Muscle layer of colon (tissue), 2 donors: ENCODE data around the gene LCE2B.

Experiments
- H3K27ac ChIP-seq: one replicate; pipeline ENCODE4 v1.7.0; 2013; ENCODE audit warnings: low read depth, mild to moderate bottlenecking, low read length, moderate library complexity
- H3K27me3 ChIP-seq, 2 donors: one replicate each; pipeline ENCODE4 v1.7.0; 2013; ENCODE audit warnings: low read length in 2 of 2, mild to moderate bottlenecking in 2 of 2; ENCODE audit not compliant: insufficient read depth in 2 of 2, control insufficient read depth in 1 of 2
- H3K36me3 ChIP-seq: one replicate; pipeline ENCODE4 v1.7.0; 2013; ENCODE audit warnings: mild to moderate bottlenecking, low read length; ENCODE audit not compliant: insufficient read depth
- H3K4me1 ChIP-seq: one replicate; pipeline ENCODE4 v1.7.0; 2013; ENCODE audit warnings: mild to moderate bottlenecking, low read length; ENCODE audit not compliant: insufficient read depth
- H3K4me3 ChIP-seq, 2 donors: one replicate each; pipeline ENCODE4 v1.7.0; 2013; ENCODE audit warnings: low read length in 2 of 2, low read depth in 1 of 2, mild to moderate bottlenecking in 1 of 2, moderate library complexity in 1 of 2
- H3K9ac ChIP-seq: one replicate; pipeline ENCODE4 v1.7.0; 2013; ENCODE audit warnings: low read length
- H3K9me3 ChIP-seq: one replicate; pipeline ENCODE4 v1.7.0; 2013; ENCODE audit warnings: mild to moderate bottlenecking, low read length
- donor health status: abdominal sarcoma.
- donor health status: Adenocarcinoma of cecum.

LCE2B gene

DNA sequence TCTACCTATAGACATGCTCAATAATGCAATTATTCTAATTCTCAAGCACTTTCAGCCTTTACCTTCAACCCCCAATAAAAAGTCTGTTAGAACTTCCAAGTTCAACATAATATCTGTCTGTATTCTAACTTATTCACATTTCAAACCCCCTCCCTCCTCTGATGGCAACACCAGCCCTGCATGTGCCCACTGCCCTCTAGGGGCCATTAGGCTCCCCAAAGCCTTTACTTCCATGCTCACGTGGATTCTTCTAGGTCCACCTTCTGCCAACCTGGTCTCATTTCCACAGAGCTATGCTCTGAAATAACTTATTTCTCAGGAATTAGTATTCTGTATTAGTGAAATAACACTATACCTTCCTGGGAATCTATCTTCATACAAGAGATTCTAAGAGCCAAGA lies 49.7 kb downstream of the LCE2B start:
- H3K27me3 ChIP-seq, result no peaks in the 10 kb centered on the region
- H3K4me1 ChIP-seq, result no peaks in the 10 kb centered on the region
- no peaks in the 10 kb centered on the region for H3K36me3 ChIP-seq
- H3K9ac ChIP-seq, result no peak overlapping the region
- no peak overlapping the region for H3K4me3 ChIP-seq
- H3K27ac ChIP-seq, result no peak overlapping the region
- no peaks in the 10 kb centered on the region for H3K9me3 ChIP-seq
